ENCODE results near the gene ODC1.

DNA sequence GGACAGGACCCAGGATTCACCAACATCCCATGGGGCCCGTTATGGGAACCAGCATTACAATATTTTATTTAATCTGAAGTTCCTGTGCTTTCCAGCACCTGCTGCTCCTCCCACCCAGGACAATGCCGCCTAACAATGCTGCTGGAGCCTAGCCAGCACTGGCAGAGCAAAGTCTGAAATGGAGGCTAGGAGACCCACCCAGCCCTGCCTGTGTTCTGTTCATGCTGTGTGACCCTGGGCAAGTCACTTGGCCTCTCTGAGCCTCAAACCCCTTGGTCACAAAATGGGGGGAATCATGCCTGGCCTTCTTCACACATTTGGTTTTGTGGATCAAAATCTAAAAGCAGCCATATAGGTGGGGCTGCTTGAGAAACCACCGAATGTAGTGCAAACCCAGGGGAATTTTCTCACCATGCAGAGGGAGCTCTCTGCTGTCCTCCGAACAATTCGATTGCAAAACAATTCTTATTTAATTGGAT is 38.5 kb upstream of the ODC1 start:
- TF ChIP-seq POLR2A (IDR thresholded peaks at IDR 0.05) (no peak), CTCF (IDR thresholded peaks at IDR 0.05) (no peak), EP300 (IDR thresholded peaks at IDR 0.05) (no peak)

Measured in tibial nerve (tissue), 4 donors.